ENCODE results near the gene PIP4K2A.

DNA sequence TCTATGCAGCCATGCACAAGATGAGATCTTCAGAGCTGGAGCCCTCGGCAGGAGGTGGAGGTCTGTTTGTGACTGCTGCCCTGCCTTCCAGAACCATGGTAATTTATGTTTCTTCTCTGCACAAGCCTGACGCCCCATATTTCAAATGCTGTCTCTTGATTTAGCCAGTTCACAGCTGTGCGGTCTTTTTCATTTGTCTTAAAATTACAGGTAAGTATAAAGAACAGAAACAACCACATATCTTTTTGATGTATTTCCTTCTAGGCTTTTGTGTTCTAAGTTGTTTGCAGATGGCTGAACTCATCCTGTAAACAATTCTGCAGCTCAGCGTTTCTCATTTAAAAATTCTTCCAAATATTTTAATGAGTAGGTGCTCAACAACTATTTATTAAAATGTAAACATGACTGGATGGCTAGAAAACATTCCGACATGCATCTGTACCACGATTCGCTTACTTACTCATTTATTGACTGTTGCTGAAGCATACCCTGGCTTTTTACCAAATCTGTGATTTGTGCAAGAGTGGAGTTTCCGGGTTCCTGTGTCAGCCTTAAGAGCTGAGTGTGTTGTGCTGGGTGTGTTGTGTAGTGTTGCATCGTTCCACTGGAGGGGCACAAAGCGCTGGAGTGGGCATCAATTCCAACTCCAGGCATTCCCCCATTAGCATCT lies 58.9 kb downstream of the PIP4K2A start:
- TF ChIP-seq EZH2 (IDR thresholded peaks at IDR 0.05; ENCODE audit: borderline replicate concordance) (no peak), EZH2phosphoT487 (IDR thresholded peaks at IDR 0.05; ENCODE audit: low read depth, severe bottlenecking, unreplicated experiment) (no peak)
- TF ChIP-seq, protein P1, sequence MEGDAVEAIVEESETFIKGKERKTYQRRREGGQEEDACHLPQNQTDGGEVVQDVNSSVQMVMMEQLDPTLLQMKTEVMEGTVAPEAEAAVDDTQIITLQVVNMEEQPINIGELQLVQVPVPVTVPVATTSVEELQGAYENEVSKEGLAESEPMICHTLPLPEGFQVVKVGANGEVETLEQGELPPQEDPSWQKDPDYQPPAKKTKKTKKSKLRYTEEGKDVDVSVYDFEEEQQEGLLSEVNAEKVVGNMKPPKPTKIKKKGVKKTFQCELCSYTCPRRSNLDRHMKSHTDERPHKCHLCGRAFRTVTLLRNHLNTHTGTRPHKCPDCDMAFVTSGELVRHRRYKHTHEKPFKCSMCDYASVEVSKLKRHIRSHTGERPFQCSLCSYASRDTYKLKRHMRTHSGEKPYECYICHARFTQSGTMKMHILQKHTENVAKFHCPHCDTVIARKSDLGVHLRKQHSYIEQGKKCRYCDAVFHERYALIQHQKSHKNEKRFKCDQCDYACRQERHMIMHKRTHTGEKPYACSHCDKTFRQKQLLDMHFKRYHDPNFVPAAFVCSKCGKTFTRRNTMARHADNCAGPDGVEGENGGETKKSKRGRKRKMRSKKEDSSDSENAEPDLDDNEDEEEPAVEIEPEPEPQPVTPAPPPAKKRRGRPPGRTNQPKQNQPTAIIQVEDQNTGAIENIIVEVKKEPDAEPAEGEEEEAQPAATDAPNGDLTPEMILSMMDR (IDR thresholded peaks at IDR 0.05; ENCODE audit: poor library complexity), result peak; percentile 18
